MM.1S (cell line): ENCODE results near the gene KRTAP13-3.

Source experiments
- CTCF ChIP-seq: fragments of 300-600 bp; sonication (generic); IDR thresholded peaks from 2 replicates; pipeline ENCODE4 v1.5.1; 2016; ENCODE audit warnings: antibody characterized with exemption, low read length, mixed read lengths
- EZH2 ChIP-seq: fragments of 300-600 bp; sonication (generic); optimal IDR thresholded peaks from 2 replicates; pipeline ENCODE3; 2017; ENCODE audit warnings: low read depth, mild to moderate bottlenecking, antibody characterized with exemption, low read length, mixed read lengths

GRCh38 chr21:30468900-30469714 lies 43.4 kb upstream of the KRTAP13-3 start:
- TF ChIP-seq CTCF (no peak), EZH2 (no peak)
